Liver (tissue), 9 donors: ENCODE data around the gene SCN2A. TPM values are rescaled to one million over a fixed set of nuclear protein-coding genes. Genes with fewer than 3 reads are reported as not detected.

Experiments used
- DNase-seq: peaks from one replicate; pipeline ENCODE4 v3.0.0-alpha.2; 2017; ENCODE audit warnings: low spot score
- H3K27ac ChIP-seq, 2 donors: one replicate each; pipeline ENCODE4 v1.7.0; 2013; ENCODE audit warnings: inconsistent platforms in 2 of 2, low read length in 2 of 2, control low read depth in 1 of 2, low read depth in 1 of 2, mild to moderate bottlenecking in 1 of 2
- H3K27me3 ChIP-seq, 4 donors: one replicate each; pipeline versions ENCODE4 v1.6.1 to v1.7.0; 2013; ENCODE audit warnings: low read length in 3 of 4, inconsistent platforms in 1 of 4, mild to moderate bottlenecking in 1 of 4, moderate library complexity in 1 of 4; ENCODE audit not compliant: control insufficient read depth in 4 of 4, insufficient read depth in 4 of 4
- H3K36me3 ChIP-seq, 4 donors: one replicate each; pipeline versions ENCODE4 v1.6.1 to v1.7.0; 2013; ENCODE audit warnings: low read length in 3 of 4, mild to moderate bottlenecking in 3 of 4, low read depth in 1 of 4, moderate library complexity in 1 of 4; ENCODE audit not compliant: control insufficient read depth in 4 of 4, insufficient read depth in 3 of 4
- H3K4me1 ChIP-seq, 4 donors: one replicate each; pipeline versions ENCODE4 v1.6.1 to v1.7.0; 2013; ENCODE audit warnings: low read length in 3 of 4, mild to moderate bottlenecking in 3 of 4, moderate library complexity in 1 of 4; ENCODE audit not compliant: control insufficient read depth in 4 of 4, insufficient read depth in 4 of 4
- H3K4me3 ChIP-seq, 3 donors: one replicate each; pipeline versions ENCODE4 v1.6.1 to v1.7.0; 2013; ENCODE audit warnings: low read length in 3 of 3, control low read depth in 1 of 3, low read depth in 1 of 3, mild to moderate bottlenecking in 1 of 3
- H3K9ac ChIP-seq, 2 donors: one replicate each; pipeline ENCODE4 v1.7.0; 2013; ENCODE audit warnings: low read length in 2 of 2, mild to moderate bottlenecking in 2 of 2, moderate library complexity in 2 of 2, control low read depth in 1 of 2, low read depth in 1 of 2
- H3K9me3 ChIP-seq, 4 donors: one replicate each; pipeline versions ENCODE4 v1.6.1 to v1.7.0; 2013; ENCODE audit warnings: low read length in 3 of 4; ENCODE audit not compliant: control insufficient read depth in 4 of 4
- EGR1 ChIP-seq, 2 donors: IDR thresholded peaks; 2 replicates each; pipeline ENCODE4 v1.6.1; 2016 to 2018; ENCODE audit warnings: antibody characterized with exemption in 2 of 2, low read depth in 2 of 2
- FOXA1 ChIP-seq: IDR thresholded peaks from 2 replicates; pipeline ENCODE4 v1.6.1; 2016; ENCODE audit warnings: antibody characterized with exemption
- FOXA2 ChIP-seq: IDR thresholded peaks from 2 replicates; pipeline ENCODE4 v1.6.1; 2016; ENCODE audit warnings: antibody characterized with exemption
- GABPA ChIP-seq, 2 donors: IDR thresholded peaks in 1 of 2; conservative IDR thresholded peaks in 1 of 2; 2 replicates each; pipeline ENCODE4 v1.6.1; 2016; ENCODE audit warnings: antibody characterized with exemption in 2 of 2, mild to moderate bottlenecking in 1 of 2, moderate library complexity in 1 of 2
- HNF4A ChIP-seq, 2 donors: conservative IDR thresholded peaks; 2 replicates each; pipeline ENCODE4 v1.6.1; 2016; ENCODE audit warnings: antibody characterized with exemption in 2 of 2, mild to moderate bottlenecking in 2 of 2
- HNF4G ChIP-seq: IDR thresholded peaks from 2 replicates; pipeline ENCODE4 v1.6.1; 2016; ENCODE audit warnings: antibody characterized with exemption
- JUND ChIP-seq, 2 donors: IDR thresholded peaks; 2 replicates each; pipeline ENCODE4 v1.6.1; 2016; ENCODE audit warnings: antibody characterized with exemption in 2 of 2
- MAX ChIP-seq: IDR thresholded peaks from 2 replicates; pipeline ENCODE4 v1.6.1; 2016; ENCODE audit warnings: antibody characterized with exemption
- NR2F2 ChIP-seq: IDR thresholded peaks from 2 replicates; pipeline ENCODE4 v1.6.1; 2016; ENCODE audit warnings: antibody characterized with exemption
- RAD21 ChIP-seq, 2 donors: IDR thresholded peaks; 2 replicates each; pipeline ENCODE4 v1.6.1; 2016; ENCODE audit warnings: antibody characterized with exemption in 2 of 2, mild to moderate bottlenecking in 2 of 2
- RXRA ChIP-seq, 2 donors: IDR thresholded peaks; 2 replicates each; pipeline ENCODE4 v1.6.1; 2017 to 2018; ENCODE audit warnings: antibody characterized with exemption in 2 of 2, mild to moderate bottlenecking in 1 of 2
- SP1 ChIP-seq: IDR thresholded peaks from 2 replicates; pipeline ENCODE4 v1.6.1; 2018; ENCODE audit warnings: antibody characterized with exemption, mild to moderate bottlenecking
- TAF1 ChIP-seq: conservative IDR thresholded peaks from 2 replicates; pipeline ENCODE4 v1.6.1; 2016; ENCODE audit warnings: antibody characterized with exemption, mild to moderate bottlenecking
- YY1 ChIP-seq: IDR thresholded peaks from 2 replicates; pipeline ENCODE4 v1.6.1; 2016; ENCODE audit warnings: antibody characterized with exemption, mild to moderate bottlenecking
- ZBTB33 ChIP-seq: IDR thresholded peaks from 2 replicates; pipeline ENCODE4 v1.6.1; 2016; ENCODE audit warnings: antibody characterized with exemption
- WGBS: extraction: QIAGEN DNeasy Blood & Tissue Kit; methylation state at CpG from one replicate; pipeline ENCODE4 v1.1.7; 2013; 5-methylcytosine and 5-hydroxymethylcytosine counted together
- polyA plus RNA-seq, 2 donors: library from polyadenylated mRNA; stranded (reverse) in 1 of 2; unstranded in 1 of 2; fragments of 200-250 nt in 1 of 2; fragments of >200 nt in 1 of 2; fragmentation: Nextera tagmentation in 1 of 2; extraction: Ambion mirVana in 1 of 2; gene quantifications; one replicate each; pipeline versions ENCODE4 v1.2.1 to v1.2.3, GENCODE V29; 2013 to 2015
- total RNA-seq, 2 donors: library from RNA; depleted of rRNA; stranded (reverse); fragments of >200 nt; gene quantifications; one replicate each; pipeline ENCODE4 v1.2.3, GENCODE V29; 2014
- TF ChIP-seq, protein P1 (sequence below): IDR thresholded peaks from 2 replicates; pipeline ENCODE4 v1.6.1; 2016; ENCODE audit warnings: antibody characterized with exemption, mild to moderate bottlenecking
- TF ChIP-seq, protein P2 (sequence below): IDR thresholded peaks from 2 replicates; pipeline ENCODE4 v1.6.1; 2016; ENCODE audit warnings: antibody characterized with exemption
- TF ChIP-seq, protein P3 (sequence below): fragments of 150-350 bp; IDR thresholded peaks from 2 replicates; pipeline ENCODE4 v1.5.1; 2017; ENCODE audit warnings: improper control_type of control experiment, low read depth, low read length; ENCODE audit not compliant: missing input control
- donor health status: healthy.
- donor health status: healthy.
- donor health status: healthy.
- donor health status: healthy.
- donor health status: healthy.

The SCN2A gene
- total and polyA plus RNA-seq, 4 donors = 0.01 to 0.33 (median 0.05) TPM

DNA sequence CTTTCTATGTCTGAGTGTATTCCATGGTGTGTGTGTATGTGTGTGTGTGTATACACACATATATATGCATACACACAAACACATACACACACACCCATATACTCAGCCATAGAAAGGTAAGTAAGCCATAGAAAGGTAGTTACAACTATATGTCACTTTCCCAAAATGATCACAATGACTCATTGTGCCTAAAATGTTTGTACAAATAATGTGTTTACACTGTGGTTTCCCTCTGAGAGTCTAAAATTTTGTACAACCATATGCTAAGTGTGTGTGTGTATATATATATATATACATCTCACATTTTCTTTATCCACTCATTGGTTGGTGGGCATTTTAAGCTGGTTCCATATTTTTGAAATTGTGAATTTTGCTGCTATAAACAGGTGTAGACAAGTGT lies 175.0 kb downstream of the SCN2A start:
- no peaks in the 10 kb centered on the region for H3K9me3 ChIP-seq
- TF ChIP-seq RXRA (IDR thresholded peaks at IDR 0.05) = no peak
- no peak for TF ChIP-seq ZBTB33
- TF ChIP-seq JUND (IDR thresholded peaks at IDR 0.05) = no peak
- TF ChIP-seq FOXA2 = no peak
- no peak for TF ChIP-seq SP1
- no peak for TF ChIP-seq GABPA (IDR thresholded peaks at IDR 0.05 in 1 of 2, conservative IDR thresholded peaks at IDR 0.05 in 1 of 2)
- no peak for TF ChIP-seq FOXA1
- TF ChIP-seq MAX = no peak
- TF ChIP-seq, protein P1, sequence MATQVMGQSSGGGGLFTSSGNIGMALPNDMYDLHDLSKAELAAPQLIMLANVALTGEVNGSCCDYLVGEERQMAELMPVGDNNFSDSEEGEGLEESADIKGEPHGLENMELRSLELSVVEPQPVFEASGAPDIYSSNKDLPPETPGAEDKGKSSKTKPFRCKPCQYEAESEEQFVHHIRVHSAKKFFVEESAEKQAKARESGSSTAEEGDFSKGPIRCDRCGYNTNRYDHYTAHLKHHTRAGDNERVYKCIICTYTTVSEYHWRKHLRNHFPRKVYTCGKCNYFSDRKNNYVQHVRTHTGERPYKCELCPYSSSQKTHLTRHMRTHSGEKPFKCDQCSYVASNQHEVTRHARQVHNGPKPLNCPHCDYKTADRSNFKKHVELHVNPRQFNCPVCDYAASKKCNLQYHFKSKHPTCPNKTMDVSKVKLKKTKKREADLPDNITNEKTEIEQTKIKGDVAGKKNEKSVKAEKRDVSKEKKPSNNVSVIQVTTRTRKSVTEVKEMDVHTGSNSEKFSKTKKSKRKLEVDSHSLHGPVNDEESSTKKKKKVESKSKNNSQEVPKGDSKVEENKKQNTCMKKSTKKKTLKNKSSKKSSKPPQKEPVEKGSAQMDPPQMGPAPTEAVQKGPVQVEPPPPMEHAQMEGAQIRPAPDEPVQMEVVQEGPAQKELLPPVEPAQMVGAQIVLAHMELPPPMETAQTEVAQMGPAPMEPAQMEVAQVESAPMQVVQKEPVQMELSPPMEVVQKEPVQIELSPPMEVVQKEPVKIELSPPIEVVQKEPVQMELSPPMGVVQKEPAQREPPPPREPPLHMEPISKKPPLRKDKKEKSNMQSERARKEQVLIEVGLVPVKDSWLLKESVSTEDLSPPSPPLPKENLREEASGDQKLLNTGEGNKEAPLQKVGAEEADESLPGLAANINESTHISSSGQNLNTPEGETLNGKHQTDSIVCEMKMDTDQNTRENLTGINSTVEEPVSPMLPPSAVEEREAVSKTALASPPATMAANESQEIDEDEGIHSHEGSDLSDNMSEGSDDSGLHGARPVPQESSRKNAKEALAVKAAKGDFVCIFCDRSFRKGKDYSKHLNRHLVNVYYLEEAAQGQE = no peak
- TF ChIP-seq NR2F2 = no peak
- no peak for TF ChIP-seq TAF1
- no peak for TF ChIP-seq EGR1 (IDR thresholded peaks at IDR 0.05; ENCODE audit: low read depth in 2 of 2)
- TF ChIP-seq HNF4A (conservative IDR thresholded peaks at IDR 0.05) = no peak
- no peak for TF ChIP-seq YY1
- no peak for TF ChIP-seq RAD21 (IDR thresholded peaks at IDR 0.05)
- TF ChIP-seq, protein P2, sequence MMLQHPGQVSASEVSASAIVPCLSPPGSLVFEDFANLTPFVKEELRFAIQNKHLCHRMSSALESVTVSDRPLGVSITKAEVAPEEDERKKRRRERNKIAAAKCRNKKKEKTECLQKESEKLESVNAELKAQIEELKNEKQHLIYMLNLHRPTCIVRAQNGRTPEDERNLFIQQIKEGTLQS = no peak
- TF ChIP-seq, protein P3, sequence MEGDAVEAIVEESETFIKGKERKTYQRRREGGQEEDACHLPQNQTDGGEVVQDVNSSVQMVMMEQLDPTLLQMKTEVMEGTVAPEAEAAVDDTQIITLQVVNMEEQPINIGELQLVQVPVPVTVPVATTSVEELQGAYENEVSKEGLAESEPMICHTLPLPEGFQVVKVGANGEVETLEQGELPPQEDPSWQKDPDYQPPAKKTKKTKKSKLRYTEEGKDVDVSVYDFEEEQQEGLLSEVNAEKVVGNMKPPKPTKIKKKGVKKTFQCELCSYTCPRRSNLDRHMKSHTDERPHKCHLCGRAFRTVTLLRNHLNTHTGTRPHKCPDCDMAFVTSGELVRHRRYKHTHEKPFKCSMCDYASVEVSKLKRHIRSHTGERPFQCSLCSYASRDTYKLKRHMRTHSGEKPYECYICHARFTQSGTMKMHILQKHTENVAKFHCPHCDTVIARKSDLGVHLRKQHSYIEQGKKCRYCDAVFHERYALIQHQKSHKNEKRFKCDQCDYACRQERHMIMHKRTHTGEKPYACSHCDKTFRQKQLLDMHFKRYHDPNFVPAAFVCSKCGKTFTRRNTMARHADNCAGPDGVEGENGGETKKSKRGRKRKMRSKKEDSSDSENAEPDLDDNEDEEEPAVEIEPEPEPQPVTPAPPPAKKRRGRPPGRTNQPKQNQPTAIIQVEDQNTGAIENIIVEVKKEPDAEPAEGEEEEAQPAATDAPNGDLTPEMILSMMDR = no peak
- TF ChIP-seq HNF4G = no peak
- H3K27ac ChIP-seq = no peak overlapping the region
- DNase-seq = no peak
- no peaks in the 10 kb centered on the region for H3K4me1 ChIP-seq
- H3K36me3 ChIP-seq = no peaks in the 10 kb centered on the region
- H3K9ac ChIP-seq = no peak overlapping the region
- H3K27me3 ChIP-seq = no peaks in the 10 kb centered on the region
- no peak overlapping the region for H3K4me3 ChIP-seq

- DNase-seq = no peak
- TF ChIP-seq RAD21 (IDR thresholded peaks at IDR 0.05) (peak in 1 of 2 donors; percentile 28), EGR1 (IDR thresholded peaks at IDR 0.05; ENCODE audit: low read depth in 2 of 2) (no peak), NR2F2 (no peak)
- H3K27ac ChIP-seq = no peak overlapping the region
- H3K36me3 ChIP-seq = no peaks in the 10 kb centered on the region
- H3K4me1 ChIP-seq = no peaks in the 10 kb centered on the region
- no peaks in the 10 kb centered on the region for H3K27me3 ChIP-seq
- no peak overlapping the region for H3K4me3 ChIP-seq
- 86% methylated on average over 1 of the region's 1 CpG for WGBS
- H3K9me3 ChIP-seq = no peaks in the 10 kb centered on the region
- H3K9ac ChIP-seq = no peak overlapping the region
These were observed 177.8 kb downstream of the SCN2A start for GRCh38 chr2:165417009-165417408.
